SU-DHL-6 (cell line): Measurements from ENCODE around the gene SMARCC2.
A peak's percentile ranks its signal among the peaks of the same experiment; 100 is the strongest.
"Not testable (repeated sequence)": the region's sequence is repeated elsewhere in the genome, so short reads cannot be mapped to it uniquely, and the experiment has no call there.

ENCODE experiments used
- H2AFZ ChIP-seq: fragments of 200-600 bp; sonication (generic); 2 replicates; pipeline ENCODE4 v1.6.1; 2014; ENCODE audit warnings: low read depth, mild to moderate bottlenecking, moderate library complexity, mixed read lengths, antibody characterized with exemption, low read length; ENCODE audit not compliant: severe bottlenecking
- H3F3A ChIP-seq: fragments of 200-600 bp; shearing (Covaris generic); 2 replicates; pipeline ENCODE4 v1.6.0; 2016; ENCODE audit warnings: antibody characterized with exemption, mild to moderate bottlenecking; ENCODE audit not compliant: insufficient read depth
- H3K27ac ChIP-seq: fragments of 200-600 bp; sonication (generic); 2 replicates; pipeline ENCODE4 v1.5.1; 2016; ENCODE audit warnings: low read depth, mild to moderate bottlenecking, low read length, moderate library complexity, mixed read lengths
- H3K27me3 ChIP-seq: fragments of 200-600 bp; sonication (generic), shearing (Covaris generic); 2 replicates; pipeline ENCODE4 v1.6.0; 2014; ENCODE audit warnings: mild to moderate bottlenecking, low read length
- H3K36me3 ChIP-seq: fragments of 200-600 bp; sonication (generic); 2 replicates; pipeline ENCODE4 v1.6.1; 2014; ENCODE audit warnings: mild to moderate bottlenecking, low read length, mixed read lengths
- H3K4me2 ChIP-seq: fragments of 300-600, 200-600 bp; shearing (Covaris generic), sonication (generic); 2 replicates; pipeline ENCODE4 v1.6.0; 2014; ENCODE audit warnings: low read length, low read depth, mild to moderate bottlenecking; ENCODE audit not compliant: poor library complexity, severe bottlenecking
- H3K4me3 ChIP-seq: fragments of 200-600 bp; sonication (generic); 2 replicates; pipeline ENCODE4 v1.5.1; 2014; ENCODE audit warnings: antibody characterized with exemption, low read length, mild to moderate bottlenecking, mixed read lengths; ENCODE audit not compliant: insufficient read depth, poor library complexity, severe bottlenecking
- H3K79me2 ChIP-seq: fragments of 200-600 bp; sonication (generic); 2 replicates; pipeline ENCODE4 v1.6.1; 2014; ENCODE audit warnings: mild to moderate bottlenecking, low read length, moderate library complexity; ENCODE audit not compliant: insufficient read depth
- H3K9ac ChIP-seq: fragments of 200-600 bp; sonication (generic); 2 replicates; pipeline ENCODE4 v1.7.0; 2014; ENCODE audit warnings: mild to moderate bottlenecking, low read length
- H3K9me2 ChIP-seq: fragments of 200-600 bp; sonication (generic); replicated peaks from 2 replicates; pipeline ENCODE4 v1.6.1; 2014; ENCODE audit warnings: low read length; ENCODE audit not compliant: insufficient read depth
- H3K9me3 ChIP-seq: fragments of 200-600 bp; sonication (generic); 2 replicates; pipeline ENCODE4 v1.6.1; 2014; ENCODE audit warnings: low read length, mixed read lengths; ENCODE audit not compliant: insufficient read depth
- H4K20me1 ChIP-seq: fragments of 200-600 bp; sonication (generic); 2 replicates; pipeline ENCODE4 v1.6.1; 2014; ENCODE audit warnings: low read depth, mild to moderate bottlenecking, antibody characterized with exemption, low read length, moderate library complexity, mixed read lengths
- CTCF ChIP-seq: fragments of 200-600 bp; sonication (generic); IDR thresholded peaks from one replicate; pipeline ENCODE4 v1.5.1; 2017; ENCODE audit warnings: antibody characterized with exemption, mild to moderate bottlenecking, low read length, moderate library complexity; ENCODE audit not compliant: insufficient read depth, poor library complexity, severe bottlenecking
- EZH2phosphoT487 ChIP-seq: fragments of 200-600 bp; sonication (generic), shearing (Covaris generic); conservative IDR thresholded peaks from 2 replicates; pipeline ENCODE4 v1.6.1; 2018; ENCODE audit warnings: mild to moderate bottlenecking, antibody characterized with exemption, low read length, moderate library complexity, mixed read lengths

Gene SMARCC2

GRCh38 chr12:56118688-56119357, 70.5 kb downstream of the SMARCC2 start:
- H3K27ac ChIP-seq: peak overlapping the region; percentile 62
- TF ChIP-seq CTCF (no peak), EZH2phosphoT487 (no peak)
- no peaks in the 10 kb centered on the region for H4K20me1 ChIP-seq
- no peaks in the 10 kb centered on the region for H3K9me2 ChIP-seq
- peaks cover 5% of the 10 kb centered on the region; the same call in 1 of the 2 replicates for H3K36me3 ChIP-seq
- H3K9me3 ChIP-seq: no peaks in the 10 kb centered on the region
- no peaks in the 10 kb centered on the region for H3K27me3 ChIP-seq
- peak overlapping the region; percentile 57 for H3K4me3 ChIP-seq
- peak overlapping the region; percentile 82 for H3K4me2 ChIP-seq
- H3K79me2 ChIP-seq: peaks cover 21% of the 10 kb centered on the region
- H2AFZ ChIP-seq: no peak overlapping the region
- peak overlapping the region; percentile 64 for H3K9ac ChIP-seq
- H3F3A ChIP-seq: peaks cover 44% of the 10 kb centered on the region

GRCh38 chr12:56117778-56118687, 71.2 kb downstream of the SMARCC2 start, which contains the start of gene ZC3H10:
TSS of gene ZC3H10 (plus strand) at chr12:56118266. CDS start at chr12:56120563, 2,297 bp downstream.
- no peak for TF ChIP-seq EZH2phosphoT487
- TF ChIP-seq CTCF: peak; percentile 35
- Histone ChIP-seq H2AFZ (no peak within 1 kb of the TSS), H4K20me1 (no peaks in the 10 kb centered on the region), H3K36me3 (peaks cover 5% of the 10 kb centered on the region; the same call in 1 of the 2 replicates), H3K9me3 (no peaks in the 10 kb centered on the region), H3K9me2 (no peaks in the 10 kb centered on the region), H3F3A (peaks cover 52% of the 10 kb centered on the region), H3K27me3 (no peaks in the 10 kb centered on the region), H3K9ac (peak within 1 kb of the TSS; percentile 85), H3K27ac (peak within 1 kb of the TSS; percentile 91), H3K79me2 (peaks cover 21% of the 10 kb centered on the region), H3K4me2 (peak within 1 kb of the TSS; percentile 86), H3K4me3 (peak within 1 kb of the TSS; percentile 89)

- not testable (repeated sequence) for H3K36me3 ChIP-seq, H4K20me1 ChIP-seq, H2AFZ ChIP-seq, H3K27me3 ChIP-seq, H3K9me2 ChIP-seq, H3K9me3 ChIP-seq
- peak overlapping the region; percentile 86 for H3K4me2 ChIP-seq
- peak overlapping the region; percentile 85 for H3K9ac ChIP-seq
- peaks cover 21% of the 10 kb centered on the region for H3K79me2 ChIP-seq
- peaks cover 60% of the 10 kb centered on the region for H3F3A ChIP-seq
- peak overlapping the region; percentile 89 for H3K4me3 ChIP-seq
- peak overlapping the region; percentile 91 for H3K27ac ChIP-seq
Measured at GRCh38 chr12:56117082-56117706, 72.1 kb downstream of the SMARCC2 start.
